Esophagus (tissue), 2 donors: ENCODE measurements around the gene RNF215. TPM values are rescaled to one million over a fixed set of nuclear protein-coding genes. Genes with fewer than 3 reads are reported as not detected.
A peak's percentile ranks its signal among the peaks of the same experiment; 100 is the strongest.

Experiments used
- H3K27ac ChIP-seq, 2 donors: one replicate each; pipeline ENCODE4 v1.5.1; 2013; ENCODE audit warnings: low read depth in 2 of 2, mild to moderate bottlenecking in 2 of 2, inconsistent platforms in 1 of 2, low read length in 1 of 2, moderate library complexity in 1 of 2
- H3K27me3 ChIP-seq, 2 donors: one replicate each; pipeline ENCODE4 v1.6.1; 2013; ENCODE audit warnings: low read length in 2 of 2, control low read depth in 1 of 2, mild to moderate bottlenecking in 1 of 2; ENCODE audit not compliant: insufficient read depth in 2 of 2, control insufficient read depth in 1 of 2
- H3K36me3 ChIP-seq, 2 donors: one replicate each; pipeline ENCODE4 v1.6.1; 2013; ENCODE audit warnings: low read length in 1 of 2; ENCODE audit not compliant: control insufficient read depth in 2 of 2, insufficient read depth in 2 of 2
- H3K4me1 ChIP-seq, 2 donors: one replicate each; pipeline ENCODE4 v1.6.1; 2013; ENCODE audit warnings: low read length in 1 of 2; ENCODE audit not compliant: control insufficient read depth in 2 of 2, insufficient read depth in 2 of 2
- H3K4me3 ChIP-seq, 2 donors: one replicate each; pipeline ENCODE4 v1.5.1; 2013; ENCODE audit warnings: low read length in 2 of 2, mild to moderate bottlenecking in 2 of 2, low read depth in 1 of 2, moderate library complexity in 1 of 2
- H3K9me3 ChIP-seq, 2 donors: one replicate each; pipeline ENCODE4 v1.6.1; 2013; ENCODE audit warnings: mild to moderate bottlenecking in 2 of 2, low read depth in 1 of 2, low read length in 1 of 2, moderate library complexity in 1 of 2; ENCODE audit not compliant: control insufficient read depth in 2 of 2, insufficient read depth in 1 of 2
- WGBS, 2 donors: extraction: QIAGEN DNeasy Blood & Tissue Kit; methylation state at CpG; one replicate each; pipeline ENCODE4 v1.1.7; 2013; 5-methylcytosine and 5-hydroxymethylcytosine counted together
- polyA plus RNA-seq, 2 donors: library from polyadenylated mRNA; stranded (reverse); fragments of 200-250 nt; gene quantifications; one replicate each; pipeline ENCODE4 v1.2.3, GENCODE V29; 2013
- donor health status: healthy with polysubstance abuse.
- donor health status: Bipolar disorder and iron deficiency.

Gene RNF215
- polyA plus RNA-seq, 2 donors, result 5.2 to 7.3 TPM

DNA sequence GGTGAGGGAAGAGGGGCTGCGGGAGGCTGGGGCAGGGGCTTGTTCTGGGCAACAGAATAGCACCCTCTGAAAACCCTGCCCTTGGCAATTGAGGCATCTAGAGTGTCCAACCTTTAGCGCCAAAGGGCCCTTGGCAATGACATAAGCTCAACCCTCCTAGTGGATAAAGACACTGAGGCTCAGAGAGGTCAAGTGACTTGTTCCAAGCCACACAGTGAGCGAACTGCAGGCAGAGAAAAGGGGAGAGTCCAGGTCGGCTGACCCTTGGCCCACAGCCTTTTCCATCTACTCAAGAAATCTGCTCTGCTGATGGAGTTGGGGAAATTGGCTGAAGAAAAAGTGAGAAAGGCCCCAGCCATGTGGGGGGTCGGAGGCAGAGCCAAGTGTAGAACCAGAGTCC is 12.5 kb upstream of the RNF215 start:
- Histone ChIP-seq H3K4me1 (peaks cover 2 to 18% of the 10 kb centered on the region in 2 donors), H3K4me3 (no peak overlapping the region), H3K27ac (no peak overlapping the region), H3K27me3 (no peaks in the 10 kb centered on the region), H3K9me3 (no peaks in the 10 kb centered on the region), H3K36me3 (peaks cover 3 to 4% of the 10 kb centered on the region in 2 donors)
- 83 to 91% methylated on average over 5 of the region's 5 CpGs for WGBS, 2 donors

DNA sequence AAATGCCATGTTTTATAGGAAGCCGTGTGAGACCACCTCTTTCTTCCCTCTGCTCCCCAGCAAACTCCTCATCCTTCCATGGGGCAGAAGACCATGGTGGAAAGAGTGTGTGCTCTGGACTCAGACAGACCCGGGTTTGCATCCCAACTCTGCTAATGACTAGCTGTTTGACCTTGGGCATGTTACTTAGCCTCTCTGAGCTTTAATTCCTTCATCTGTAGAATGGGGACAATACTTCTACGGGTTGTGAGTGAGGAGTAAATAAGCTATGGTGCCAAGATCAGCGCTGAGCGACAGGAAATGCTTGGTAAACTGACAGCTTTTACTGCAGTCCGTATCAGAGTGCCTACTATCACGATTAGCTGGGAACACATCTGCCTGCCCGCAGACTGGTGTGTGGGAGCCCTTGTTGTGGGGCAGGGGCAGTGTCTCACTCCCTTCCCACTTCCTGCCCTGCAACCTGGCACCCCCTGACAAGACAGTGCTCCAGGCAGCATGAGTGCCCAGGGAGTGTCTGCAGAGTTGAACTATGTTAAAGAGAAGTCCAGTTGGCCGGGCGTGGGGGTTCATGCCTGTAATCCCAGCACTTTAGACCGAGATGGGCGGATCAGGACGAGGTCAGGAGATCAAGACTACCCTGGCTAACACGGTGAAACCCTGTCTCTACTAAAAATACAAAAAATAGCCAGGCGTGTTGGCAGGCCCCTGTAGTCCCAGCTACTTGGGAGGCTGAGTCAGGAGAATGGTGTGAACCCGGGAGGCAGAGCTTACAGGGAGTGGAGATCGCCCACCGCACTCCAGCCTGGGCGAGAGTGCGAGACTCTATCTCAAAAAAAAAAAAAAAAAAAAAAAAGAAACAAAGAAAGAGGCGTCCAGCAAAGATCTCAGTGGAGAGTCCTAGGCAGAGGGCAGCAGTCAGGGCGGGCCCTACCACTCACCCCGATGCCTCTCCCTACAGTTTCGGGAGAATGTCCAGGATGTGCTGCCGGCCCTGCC is 11.8 kb upstream of the RNF215 start:
- Histone ChIP-seq H3K27ac (peak overlapping the region in 1 of 2 donors; percentile 31), H3K4me3 (peak overlapping the region; percentile 66 to 71), H3K36me3 (peaks cover 3 to 4% of the 10 kb centered on the region in 2 donors), H3K4me1 (peaks cover 2 to 18% of the 10 kb centered on the region in 2 donors), H3K9me3 (no peaks in the 10 kb centered on the region), H3K27me3 (no peaks in the 10 kb centered on the region)
- 56 to 60% methylated on average over 24 to 25 of the region's 25 CpGs for WGBS, 2 donors

DNA sequence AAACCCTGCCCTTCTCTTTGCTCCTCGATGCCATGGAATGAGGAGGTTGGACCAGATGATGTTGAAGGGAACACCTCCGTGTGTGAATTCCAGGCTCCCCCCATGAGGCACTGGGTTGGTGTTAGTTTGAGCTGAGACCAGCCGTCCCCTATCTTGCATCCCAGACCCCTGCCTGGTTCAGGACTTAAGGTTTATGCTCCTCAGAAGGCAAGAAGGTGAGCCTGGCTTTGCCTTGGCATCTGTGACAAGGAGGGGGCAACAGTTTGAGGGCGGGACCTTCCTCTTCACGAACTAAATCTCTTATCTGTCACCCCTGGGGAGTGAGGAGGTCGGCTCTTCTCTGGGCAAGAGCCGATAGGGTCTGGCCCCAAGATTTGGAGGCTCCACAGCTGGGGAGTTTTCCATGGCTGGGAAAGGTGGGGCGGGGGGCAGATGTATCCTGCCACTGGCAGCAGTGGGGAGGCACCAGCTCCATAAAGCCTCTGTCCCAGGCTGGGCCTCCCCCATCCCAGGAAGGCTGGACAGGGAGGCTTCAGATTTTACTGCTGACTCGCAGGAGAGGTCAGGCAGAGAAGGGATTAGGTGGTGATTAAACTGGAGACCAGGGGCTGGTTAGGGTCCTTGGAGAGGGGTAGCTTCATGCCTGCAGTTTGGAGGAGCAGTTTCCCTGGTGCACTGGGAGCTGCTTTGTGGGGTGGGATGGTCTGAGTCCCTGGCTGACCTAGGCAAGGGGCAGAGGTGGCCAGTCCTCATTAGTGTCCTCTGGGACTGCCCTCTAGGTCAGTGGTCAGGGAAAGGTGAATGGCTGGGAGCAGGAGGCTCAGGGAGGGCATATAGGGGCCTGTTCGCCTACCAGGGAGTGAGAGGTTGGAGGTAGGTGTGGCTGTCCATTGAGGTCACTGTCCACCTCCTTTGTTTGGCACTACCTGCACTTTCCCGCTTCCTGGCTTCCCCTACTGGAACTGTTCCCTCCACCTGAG is 10.7 kb upstream of the RNF215 start:
- Histone ChIP-seq H3K9me3 (no peaks in the 10 kb centered on the region), H3K36me3 (peaks cover 0 to 3% of the 10 kb centered on the region in 2 donors), H3K27me3 (no peaks in the 10 kb centered on the region), H3K27ac (peak overlapping the region in 1 of 2 donors; percentile 35), H3K4me1 (peaks cover 2 to 18% of the 10 kb centered on the region in 2 donors), H3K4me3 (peak overlapping the region; percentile 66 to 71)
- 30 to 31% methylated on average over 11 of the region's 11 CpGs for WGBS, 2 donors

DNA sequence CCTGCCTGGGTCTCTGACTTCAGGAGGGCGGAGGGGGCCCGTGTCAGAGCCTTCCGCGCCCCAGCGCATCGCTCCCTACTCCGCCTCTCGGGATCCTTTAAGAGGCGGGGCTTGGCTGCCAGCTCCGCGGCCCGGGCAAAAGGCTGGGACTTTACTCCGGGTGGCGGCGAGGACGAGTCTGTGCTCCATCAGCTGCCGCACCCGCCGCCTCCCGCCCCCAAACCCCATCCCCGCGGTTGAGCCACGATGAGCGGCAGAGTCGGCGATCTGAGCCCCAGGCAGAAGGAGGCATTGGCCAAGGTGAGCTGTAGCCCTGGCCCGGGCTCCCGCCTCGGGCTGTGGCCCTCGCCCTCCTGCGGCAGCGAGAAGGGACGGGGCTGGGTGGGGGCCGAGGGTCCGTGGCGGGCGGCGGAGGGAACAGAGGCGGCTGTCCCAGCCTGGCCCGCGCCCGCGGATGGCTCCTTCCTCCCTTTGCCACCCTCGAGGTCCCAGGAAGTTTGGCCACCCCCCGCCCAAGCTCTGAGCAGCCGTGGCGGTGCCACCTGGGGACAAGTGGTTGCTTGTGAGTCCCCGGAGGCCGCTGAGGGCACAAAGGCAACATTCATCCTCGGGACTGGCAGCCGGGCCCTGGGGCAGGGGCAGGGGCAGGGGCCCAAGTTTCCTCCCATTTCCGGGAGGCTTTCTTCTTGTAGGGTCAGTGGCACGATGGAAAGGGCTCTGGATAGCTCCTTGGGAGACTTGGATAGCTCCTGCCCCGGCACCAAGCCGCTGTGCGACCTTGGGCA is 9.9 kb upstream of the RNF215 start, which contains the start of gene SEC14L2:
Gene SEC14L2 (plus strand): TSS at position 148 of the 785 bp plus-strand sequence. CDS start 99 bp downstream, at position 247.
- H3K27me3 ChIP-seq, result no peaks in the 10 kb centered on the region
- peak within 1 kb of the TSS; percentile 66 to 71 for H3K4me3 ChIP-seq
- 1 to 2% methylated on average over 39 to 56 of the region's 56 CpGs for WGBS, 2 donors
- H3K27ac ChIP-seq, result peak within 1 kb of the TSS; percentile 5 to 35
- no peaks in the 10 kb centered on the region for H3K9me3 ChIP-seq
- H3K4me1 ChIP-seq, result peaks cover 2 to 18% of the 10 kb centered on the region in 2 donors
- peaks cover 0 to 3% of the 10 kb centered on the region in 2 donors for H3K36me3 ChIP-seq

DNA sequence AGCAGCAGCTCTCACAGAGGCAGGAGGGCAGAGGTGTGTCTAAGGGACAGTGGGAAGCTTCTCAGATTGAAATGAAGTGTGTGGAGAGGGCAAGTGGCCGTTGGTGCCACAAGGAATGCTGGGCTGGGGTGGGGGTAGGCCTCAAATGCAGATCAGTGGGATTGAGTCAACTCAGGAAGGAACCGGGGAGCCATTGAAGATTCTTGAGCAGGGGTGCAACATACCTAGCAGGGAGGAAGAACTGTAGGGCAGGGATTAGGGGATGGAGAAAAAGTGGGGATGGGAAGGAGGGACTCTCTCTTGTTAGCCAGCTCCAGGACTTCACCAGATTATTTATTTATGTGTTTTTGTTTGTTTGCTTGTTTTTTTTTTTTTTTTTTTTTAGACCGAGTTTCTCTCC is 6.7 kb upstream of the RNF215 start:
- Histone ChIP-seq H3K27me3 (no peaks in the 10 kb centered on the region), H3K9me3 (no peaks in the 10 kb centered on the region), H3K36me3 (no peaks in the 10 kb centered on the region), H3K4me1 (peaks cover 2 to 11% of the 10 kb centered on the region in 2 donors), H3K27ac (no peak overlapping the region), H3K4me3 (no peak overlapping the region)
- 83 to 84% methylated on average over 2 to 3 of the region's 3 CpGs for WGBS, 2 donors

DNA sequence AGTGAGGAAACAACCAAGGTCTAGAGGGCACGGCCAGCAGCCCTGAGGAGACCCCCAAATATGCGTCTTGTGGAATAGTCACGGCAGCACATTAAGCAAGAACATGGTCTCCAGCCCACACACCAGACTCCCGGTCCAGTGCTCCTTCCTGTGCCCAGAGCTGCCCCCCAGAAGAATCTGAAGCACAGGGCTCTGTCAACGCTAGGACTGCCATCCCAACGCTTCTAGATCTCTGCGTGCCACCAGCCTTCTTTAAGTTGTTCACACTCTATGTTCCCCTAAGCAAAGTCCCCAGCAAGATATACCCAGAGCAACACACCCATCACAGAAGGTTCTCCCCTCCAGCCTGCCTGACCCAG is 6.1 kb upstream of the RNF215 start:
- peaks cover 0 to 8% of the 10 kb centered on the region in 2 donors for H3K4me1 ChIP-seq
- no peak overlapping the region for H3K27ac ChIP-seq
- no peaks in the 10 kb centered on the region for H3K27me3 ChIP-seq
- 85% methylated on average over 7 of the region's 7 CpGs for WGBS, 2 donors
- no peaks in the 10 kb centered on the region for H3K36me3 ChIP-seq
- no peak overlapping the region for H3K4me3 ChIP-seq
- H3K9me3 ChIP-seq, result no peaks in the 10 kb centered on the region

DNA sequence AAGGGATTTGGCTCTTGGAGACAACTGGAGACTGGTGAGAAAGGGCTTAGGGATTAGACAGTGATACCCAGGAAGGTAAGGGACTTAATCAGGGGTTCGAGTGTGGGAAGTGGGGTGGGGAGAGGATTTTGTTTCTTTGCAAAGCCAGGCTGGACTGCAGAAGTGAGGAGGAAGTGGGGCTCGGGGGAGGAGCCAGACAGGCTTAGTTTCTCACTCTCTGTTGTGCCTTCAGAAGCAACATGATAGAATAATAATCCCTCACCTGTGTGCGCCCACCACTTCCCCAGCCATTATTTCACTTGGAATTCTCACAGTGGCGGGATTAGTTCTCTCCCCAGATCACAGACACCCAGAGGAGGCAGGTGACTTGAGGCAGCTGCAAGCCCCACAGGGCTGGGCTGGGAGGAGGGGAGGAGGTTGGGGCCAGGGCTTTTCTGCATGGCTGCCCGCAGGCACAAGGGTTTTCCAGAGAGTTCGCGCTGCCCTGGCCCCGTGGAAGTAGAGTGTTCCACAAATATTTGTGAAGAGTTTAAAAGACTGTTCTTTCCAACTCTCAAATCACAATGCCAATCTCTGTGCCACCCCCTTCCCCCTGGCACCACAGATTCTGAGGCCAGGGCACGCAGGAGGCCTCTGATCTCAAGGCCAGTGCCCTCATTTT is 5.6 kb upstream of the RNF215 start:
- Histone ChIP-seq H3K4me3 (no peak overlapping the region), H3K4me1 (peaks cover 0 to 3% of the 10 kb centered on the region in 2 donors), H3K9me3 (no peaks in the 10 kb centered on the region), H3K27me3 (no peaks in the 10 kb centered on the region), H3K27ac (no peak overlapping the region), H3K36me3 (no peaks in the 10 kb centered on the region)
- 51 to 63% methylated on average over 9 of the region's 9 CpGs for WGBS, 2 donors

DNA sequence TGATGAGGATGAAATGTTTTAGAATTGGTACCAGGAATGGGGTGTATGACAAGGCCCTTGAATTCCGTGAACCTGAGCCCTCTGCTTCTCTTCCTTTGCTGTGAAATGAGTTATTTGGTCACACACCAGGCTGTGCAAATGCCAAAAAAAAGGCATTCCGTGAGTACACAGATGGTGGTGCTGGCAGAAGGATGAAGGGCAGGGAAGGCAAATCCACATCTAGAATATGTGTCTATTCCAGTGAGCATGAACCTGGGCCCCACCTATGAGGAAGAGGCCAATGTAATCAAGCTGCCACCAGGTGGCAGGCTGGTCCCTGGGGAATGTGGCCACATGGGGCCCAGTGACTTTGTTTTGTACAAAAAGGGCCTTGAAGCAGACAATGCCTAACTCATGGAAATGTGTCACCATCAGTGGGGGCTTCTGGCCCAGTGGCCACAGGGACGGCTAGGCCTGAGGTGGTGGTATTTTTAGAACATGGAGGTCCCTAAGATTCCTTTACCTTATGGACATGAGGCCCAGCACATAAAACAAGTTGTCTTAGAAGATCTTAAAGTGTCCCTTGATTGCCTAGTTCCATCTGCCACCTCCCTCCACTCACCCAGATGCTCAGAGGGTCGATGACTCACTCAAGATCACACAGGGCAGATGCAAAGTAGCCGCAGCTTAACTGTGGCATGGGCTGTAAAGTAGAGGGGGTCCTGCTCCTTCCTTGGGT is 3.9 kb upstream of the RNF215 start:
- 55 to 60% methylated on average over 5 of the region's 5 CpGs for WGBS, 2 donors
- no peaks in the 10 kb centered on the region for H3K9me3 ChIP-seq

More for the DNA sequence above, 3.9 kb upstream of the RNF215 start:
- no peaks in the 10 kb centered on the region for H3K27me3 ChIP-seq
- H3K36me3 ChIP-seq, result no peaks in the 10 kb centered on the region
- H3K4me1 ChIP-seq, result peaks cover 0 to 9% of the 10 kb centered on the region in 2 donors
- H3K27ac ChIP-seq, result no peak overlapping the region
- H3K4me3 ChIP-seq, result no peak overlapping the region
